HepG2 (cell line): ENCODE measurements around the gene RSKR. TPM values are rescaled to one million over a fixed set of nuclear protein-coding genes. Genes with fewer than 3 reads are reported as not detected.

ENCODE experiments used
- ARNT ChIP-seq: fragments of 450-650 bp; IDR thresholded peaks from 2 replicates; pipeline ENCODE4 v1.6.1; 2017
- ARNT2 ChIP-seq: sonication (generic); formaldehyde crosslinking; IDR thresholded peaks from 2 replicates; pipeline ENCODE4 v1.8.0; 2022; ENCODE audit warnings: mild to moderate bottlenecking, low read depth, missing genetic modification reagents, moderate library complexity
- DMTF1 ChIP-seq: sonication (generic); formaldehyde crosslinking; IDR thresholded peaks from 2 replicates; pipeline ENCODE4 v1.4.0; 2020; ENCODE audit warnings: mild to moderate bottlenecking, missing genetic modification reagents
- POGZ ChIP-seq: sonication (generic); formaldehyde crosslinking; IDR thresholded peaks from 2 replicates; pipeline ENCODE4 v1.4.0; 2020; ENCODE audit warnings: mild to moderate bottlenecking, missing genetic modification reagents
- SSRP1 ChIP-seq: IDR thresholded peaks from 2 replicates; pipeline ENCODE4 v1.6.1; 2016; ENCODE audit warnings: control low read depth
- YEATS4 ChIP-seq: sonication (generic); formaldehyde crosslinking; IDR thresholded peaks from 2 replicates; pipeline ENCODE4 v1.4.0; 2020; ENCODE audit warnings: missing genetic modification reagents, borderline replicate concordance
- ZBTB39 ChIP-seq: sonication (generic); formaldehyde crosslinking; IDR thresholded peaks from 2 replicates; pipeline ENCODE4 v1.5.0; 2020; ENCODE audit warnings: missing genetic modification reagents
- ZC3H13 ChIP-seq: sonication (generic); formaldehyde crosslinking; IDR thresholded peaks from 2 replicates; pipeline ENCODE4 v1.8.1; 2023; ENCODE audit warnings: mild to moderate bottlenecking, missing genetic modification reagents, moderate library complexity
- ZNF235 ChIP-seq: sonication (generic); formaldehyde crosslinking; IDR thresholded peaks from 2 replicates; pipeline ENCODE4 v1.8.1; 2023; ENCODE audit warnings: mild to moderate bottlenecking, missing genetic modification reagents, borderline replicate concordance
- polyA plus RNA-seq, 8 experiments: library from polyadenylated mRNA; depleted of rRNA in 3 of 8; stranded (reverse) in 7 of 8; unstranded in 1 of 8; fragments of >200 nt; fragmentation: Illumina TruSeq in 4 of 8; extraction: Trizol in 4 of 8; gene quantifications; 2 replicates each; pipeline versions ENCODE4 v1.2.1 to v1.2.3, GENCODE V29; 2011 to 2016; ENCODE audit warnings: low read depth in 4 of 8, missing spikeins in 1 of 8, mixed read lengths in 1 of 8; ENCODE audit not compliant: insufficient read depth in 1 of 8
- total RNA-seq, 5 experiments: library from RNA; depleted of rRNA; stranded (reverse); fragments of >200 nt; fragmentation: Illumina TruSeq; extraction: Trizol; gene quantifications; 2 replicates each; pipeline ENCODE4 v1.2.3, GENCODE V29; 2016; ENCODE audit warnings: low read depth in 1 of 5
- TF ChIP-seq, protein P1 (sequence below): sonication (generic); formaldehyde crosslinking; IDR thresholded peaks from 2 replicates; pipeline ENCODE4; 2020; ENCODE audit warnings: missing genetic modification reagents, mild to moderate bottlenecking, borderline replicate concordance
- TF ChIP-seq, protein P2 (sequence below): sonication (generic); formaldehyde crosslinking; IDR thresholded peaks from 2 replicates; pipeline ENCODE4 v1.8.1; 2023; ENCODE audit warnings: mild to moderate bottlenecking, missing genetic modification reagents
- TF ChIP-seq, protein P3 (sequence below), 2 experiments: sonication (generic) in 1 of 2; formaldehyde crosslinking in 1 of 2; IDR thresholded peaks; 2 replicates each; pipeline versions ENCODE4 v1.6.1 to v1.9.0; 2014 to 2022; ENCODE audit warnings: antibody characterized with exemption in 1 of 2, borderline replicate concordance in 1 of 2, inconsistent platforms in 1 of 2, low read depth in 1 of 2, missing genetic modification reagents in 1 of 2

Gene RSKR
- total and polyA plus RNA-seq, 2 of the 13 experiments (the other 11 are each of a cell fraction or from before 2014, with no cell fraction given) = 5.0 to 10.4 TPM

- TF ChIP-seq, protein P1, sequence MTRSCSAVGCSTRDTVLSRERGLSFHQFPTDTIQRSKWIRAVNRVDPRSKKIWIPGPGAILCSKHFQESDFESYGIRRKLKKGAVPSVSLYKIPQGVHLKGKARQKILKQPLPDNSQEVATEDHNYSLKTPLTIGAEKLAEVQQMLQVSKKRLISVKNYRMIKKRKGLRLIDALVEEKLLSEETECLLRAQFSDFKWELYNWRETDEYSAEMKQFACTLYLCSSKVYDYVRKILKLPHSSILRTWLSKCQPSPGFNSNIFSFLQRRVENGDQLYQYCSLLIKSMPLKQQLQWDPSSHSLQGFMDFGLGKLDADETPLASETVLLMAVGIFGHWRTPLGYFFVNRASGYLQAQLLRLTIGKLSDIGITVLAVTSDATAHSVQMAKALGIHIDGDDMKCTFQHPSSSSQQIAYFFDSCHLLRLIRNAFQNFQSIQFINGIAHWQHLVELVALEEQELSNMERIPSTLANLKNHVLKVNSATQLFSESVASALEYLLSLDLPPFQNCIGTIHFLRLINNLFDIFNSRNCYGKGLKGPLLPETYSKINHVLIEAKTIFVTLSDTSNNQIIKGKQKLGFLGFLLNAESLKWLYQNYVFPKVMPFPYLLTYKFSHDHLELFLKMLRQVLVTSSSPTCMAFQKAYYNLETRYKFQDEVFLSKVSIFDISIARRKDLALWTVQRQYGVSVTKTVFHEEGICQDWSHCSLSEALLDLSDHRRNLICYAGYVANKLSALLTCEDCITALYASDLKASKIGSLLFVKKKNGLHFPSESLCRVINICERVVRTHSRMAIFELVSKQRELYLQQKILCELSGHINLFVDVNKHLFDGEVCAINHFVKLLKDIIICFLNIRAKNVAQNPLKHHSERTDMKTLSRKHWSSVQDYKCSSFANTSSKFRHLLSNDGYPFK (CRISPR knock-in tag) = no peak
- no peak for TF ChIP-seq ZC3H13 (CRISPR knock-in tag)
- TF ChIP-seq ARNT = no peak
- no peak for TF ChIP-seq POGZ (CRISPR knock-in tag)
- TF ChIP-seq ARNT2 (CRISPR knock-in tag) = no peak
- TF ChIP-seq, protein P2, sequence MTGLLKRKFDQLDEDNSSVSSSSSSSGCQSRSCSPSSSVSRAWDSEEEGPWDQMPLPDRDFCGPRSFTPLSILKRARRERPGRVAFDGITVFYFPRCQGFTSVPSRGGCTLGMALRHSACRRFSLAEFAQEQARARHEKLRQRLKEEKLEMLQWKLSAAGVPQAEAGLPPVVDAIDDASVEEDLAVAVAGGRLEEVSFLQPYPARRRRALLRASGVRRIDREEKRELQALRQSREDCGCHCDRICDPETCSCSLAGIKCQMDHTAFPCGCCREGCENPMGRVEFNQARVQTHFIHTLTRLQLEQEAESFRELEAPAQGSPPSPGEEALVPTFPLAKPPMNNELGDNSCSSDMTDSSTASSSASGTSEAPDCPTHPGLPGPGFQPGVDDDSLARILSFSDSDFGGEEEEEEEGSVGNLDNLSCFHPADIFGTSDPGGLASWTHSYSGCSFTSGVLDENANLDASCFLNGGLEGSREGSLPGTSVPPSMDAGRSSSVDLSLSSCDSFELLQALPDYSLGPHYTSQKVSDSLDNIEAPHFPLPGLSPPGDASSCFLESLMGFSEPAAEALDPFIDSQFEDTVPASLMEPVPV (CRISPR knock-in tag) = no peak
- no peak for TF ChIP-seq ZBTB39 (CRISPR knock-in tag)
- TF ChIP-seq, protein P3, sequence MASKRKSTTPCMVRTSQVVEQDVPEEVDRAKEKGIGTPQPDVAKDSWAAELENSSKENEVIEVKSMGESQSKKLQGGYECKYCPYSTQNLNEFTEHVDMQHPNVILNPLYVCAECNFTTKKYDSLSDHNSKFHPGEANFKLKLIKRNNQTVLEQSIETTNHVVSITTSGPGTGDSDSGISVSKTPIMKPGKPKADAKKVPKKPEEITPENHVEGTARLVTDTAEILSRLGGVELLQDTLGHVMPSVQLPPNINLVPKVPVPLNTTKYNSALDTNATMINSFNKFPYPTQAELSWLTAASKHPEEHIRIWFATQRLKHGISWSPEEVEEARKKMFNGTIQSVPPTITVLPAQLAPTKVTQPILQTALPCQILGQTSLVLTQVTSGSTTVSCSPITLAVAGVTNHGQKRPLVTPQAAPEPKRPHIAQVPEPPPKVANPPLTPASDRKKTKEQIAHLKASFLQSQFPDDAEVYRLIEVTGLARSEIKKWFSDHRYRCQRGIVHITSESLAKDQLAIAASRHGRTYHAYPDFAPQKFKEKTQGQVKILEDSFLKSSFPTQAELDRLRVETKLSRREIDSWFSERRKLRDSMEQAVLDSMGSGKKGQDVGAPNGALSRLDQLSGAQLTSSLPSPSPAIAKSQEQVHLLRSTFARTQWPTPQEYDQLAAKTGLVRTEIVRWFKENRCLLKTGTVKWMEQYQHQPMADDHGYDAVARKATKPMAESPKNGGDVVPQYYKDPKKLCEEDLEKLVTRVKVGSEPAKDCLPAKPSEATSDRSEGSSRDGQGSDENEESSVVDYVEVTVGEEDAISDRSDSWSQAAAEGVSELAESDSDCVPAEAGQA (IDR thresholded peaks at IDR 0.05; ENCODE audit: low read depth) = no peak
- TF ChIP-seq, protein P3 (CRISPR knock-in tag; IDR thresholded peaks at IDR 0.05; ENCODE audit: borderline replicate concordance) = no peak
- TF ChIP-seq ZNF235 (CRISPR knock-in tag) = no peak
- TF ChIP-seq SSRP1 (CRISPR knock-in tag) = no peak
- TF ChIP-seq DMTF1 = no peak
- no peak for TF ChIP-seq YEATS4 (CRISPR knock-in tag)
Observed at GRCh38 chr17:28648698-28649097, 34.7 kb upstream of the RSKR start (continued).
